ENCODE data around the gene ADORA3. TPM values are rescaled to one million over a fixed set of nuclear protein-coding genes. Genes with fewer than 3 reads are reported as not detected.

The ADORA3 gene
- total and polyA plus RNA-seq, 2 of the 8 experiments (the other 6 are each of a cell fraction or from before 2014, with no cell fraction given): 0.03 TPM; not detected in 1

GRCh38 chr1:111465754-111466153 lies 37.7 kb downstream of the ADORA3 start:
- WGBS, 2 experiments (ENCODE audit: extremely low coverage in 1 of 2, insufficient coverage in 1 of 2, insufficient read length in 1 of 2, insufficient replicate concordance in 2 of 2, low coverage in 1 of 2, low lambda C conversion rate in 2 of 2, missing lambda C conversion rate in 1 of 2): 88% methylated on average over 2 of the region's 2 CpGs; no CpG with 5 or more reads in 1 of the 2 experiments
- H3K4ac ChIP-seq (replicated peaks; ENCODE audit: insufficient read length, low read depth, low read length): no peak overlapping the region
- H4K8ac ChIP-seq (ENCODE audit: extremely low read depth, insufficient read depth, low read length): no peak overlapping the region
- ChIA-PET CTCF (ENCODE audit: partially characterized antibody) (interaction anchor here (1.2 kb wide), 1 partner anchor 10 kb away, joined by 3 read pairs; no protein-coding TSS in a partner anchor), POLR2A (ENCODE audit: partially characterized antibody) (no interaction called here)
- no peaks in the 10 kb centered on the region for H3K23me2 ChIP-seq (ENCODE audit: low read depth, low read length)
- no peak overlapping the region for H3K27ac ChIP-seq (ENCODE audit: low read depth, low read length)
- H3K36me3 ChIP-seq (ENCODE audit: control insufficient read depth in 2 of 4, insufficient read depth in 4 of 4, low read length in 3 of 4): peaks cover 0 to 18% (median 5%) of the 10 kb centered on the region in 4 experiments; a peak in 5 of 8 replicates
- H3K9ac ChIP-seq (replicated peaks in 1 of 4; ENCODE audit: extremely low read depth in 1 of 4, low read depth in 3 of 4, low read length in 3 of 4): no peak overlapping the region
- H3K23ac ChIP-seq (ENCODE audit: insufficient read length): no peak overlapping the region
- no peak overlapping the region for H2BK120ac ChIP-seq (replicated peaks; ENCODE audit: low read depth, low read length)
- H3K56ac ChIP-seq (replicated peaks; ENCODE audit: insufficient read length, low read depth, low read length): no peak overlapping the region
- DNase-seq (ENCODE audit: low read depth in 1 of 2, low spot score in 2 of 2) (no peak), FAIRE-seq (no peak)
- H4K91ac ChIP-seq (replicated peaks; ENCODE audit: insufficient read length, low read length): no peak overlapping the region
- no peak overlapping the region for H2BK15ac ChIP-seq (ENCODE audit: low read length)
- no peak overlapping the region for H3K14ac ChIP-seq (ENCODE audit: insufficient read length)
- H4K5ac ChIP-seq (ENCODE audit: insufficient read length, low read depth, low read length): no peak overlapping the region
- H3K4me3 ChIP-seq (ENCODE audit: extremely low read depth in 1 of 4, insufficient read depth in 2 of 4, low read depth in 3 of 4, low read length in 4 of 4): no peak overlapping the region
- H3K4me2 ChIP-seq (ENCODE audit: insufficient read depth in 1 of 2, low read depth in 2 of 2, low read length in 2 of 2): no peak overlapping the region
- no peaks in the 10 kb centered on the region for H4K20me1 ChIP-seq (replicated peaks in 1 of 2; ENCODE audit: control insufficient read depth in 1 of 2, insufficient read depth in 2 of 2, low read length in 2 of 2)
- no peak overlapping the region for H2BK12ac ChIP-seq (ENCODE audit: low read depth, low read length)
- H3K9me3 ChIP-seq (ENCODE audit: insufficient read depth in 2 of 2, low read depth in 1 of 2, low read length in 1 of 2): no peaks in the 10 kb centered on the region
- no peak overlapping the region for H3K18ac ChIP-seq (ENCODE audit: extremely low read depth, low read length)
- H2AFZ ChIP-seq (ENCODE audit: low read length): no peak overlapping the region
- no peaks in the 10 kb centered on the region for H3K27me3 ChIP-seq (replicated peaks in 1 of 4; ENCODE audit: control insufficient read depth in 3 of 4, extremely low read depth in 1 of 4, insufficient read depth in 3 of 4, low read length in 3 of 4)
- H3K79me1 ChIP-seq (ENCODE audit: low read depth, low read length): no peaks in the 10 kb centered on the region
- no peak overlapping the region for H2BK20ac ChIP-seq (ENCODE audit: low read length)
- no peaks in the 10 kb centered on the region for H3K79me2 ChIP-seq (ENCODE audit: control insufficient read depth in 1 of 2, insufficient read depth in 2 of 2, low read length in 2 of 2)
- H3K4me1 ChIP-seq (replicated peaks in 1 of 4; ENCODE audit: control insufficient read depth in 3 of 4, insufficient read depth in 4 of 4, low read length in 3 of 4): no peaks in the 10 kb centered on the region
- no peak overlapping the region for H2AK5ac ChIP-seq (ENCODE audit: low read depth, low read length)
- no peak overlapping the region for H2BK5ac ChIP-seq (ENCODE audit: low read depth, low read length)
- TF ChIP-seq POU5F1 (IDR thresholded peaks at IDR 0.05; ENCODE audit: low read depth, low read length) (no peak), ASH2L (IDR thresholded peaks at IDR 0.05; ENCODE audit: low read length) (no peak)

Measured in H1 (cell line).